Measurements from ENCODE around the gene CCL20. TPM values are rescaled to one million over a fixed set of nuclear protein-coding genes. Genes with fewer than 3 reads are reported as not detected.

The CCL20 gene
- total and polyA plus RNA-seq, 2 of the 13 experiments (the other 11 are each of a cell fraction or from before 2014, with no cell fraction given) = 223 to 903 TPM

DNA sequence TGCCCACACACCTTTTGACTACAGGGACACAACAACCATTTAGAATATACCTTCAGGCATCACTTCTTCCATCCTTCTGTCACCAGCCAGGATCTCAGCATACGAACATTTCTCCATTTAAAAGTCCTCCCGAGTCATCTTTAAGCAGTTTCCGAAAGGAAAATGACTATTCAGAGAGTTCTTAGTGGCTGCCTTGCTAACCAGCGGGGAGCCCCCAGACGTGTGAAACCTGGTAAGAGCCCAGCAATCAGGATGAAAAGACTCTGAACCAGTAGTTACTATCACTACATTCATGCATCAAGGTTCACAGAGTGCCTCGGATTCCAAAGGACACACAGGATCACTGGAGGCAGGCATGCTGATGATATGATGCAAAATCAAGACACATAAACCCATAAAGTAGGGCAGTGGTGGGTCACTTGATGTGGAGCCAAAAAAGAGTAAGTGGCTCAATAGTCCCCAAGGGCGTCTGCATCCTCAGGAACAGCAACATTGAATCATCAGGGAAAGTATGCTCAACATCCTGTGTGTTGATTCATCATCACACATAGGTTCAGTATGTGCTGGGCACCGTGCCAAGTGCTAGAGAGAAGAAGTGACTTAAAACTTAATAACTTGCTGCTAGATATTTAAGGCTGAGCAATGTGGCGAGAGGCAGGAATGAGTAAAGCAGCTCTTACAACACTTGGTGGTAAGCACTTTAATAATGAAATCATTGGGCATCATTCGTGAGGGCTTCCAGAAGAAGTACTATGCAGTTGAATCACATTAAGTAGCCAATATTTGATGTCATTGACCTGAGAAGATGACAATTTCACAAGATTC, 4.4 kb downstream of the CCL20 start (continued):
- TF ChIP-seq ZNF644 (CRISPR knock-in tag; IDR thresholded peaks at IDR 0.05; ENCODE audit: low read depth) = no peak
- TF ChIP-seq HOXA7 (CRISPR knock-in tag; IDR thresholded peaks at IDR 0.05) = no peak
- 0 out of 2 replicates have a peak, but pooled peaks have one; percentile 15 for TF ChIP-seq ZNF510 (CRISPR knock-in tag; IDR thresholded peaks at IDR 0.05; ENCODE audit: low read depth)
- no peak for TF ChIP-seq CBX1 (IDR thresholded peaks at IDR 0.05; ENCODE audit: low read depth)
- TF ChIP-seq, protein P1, sequence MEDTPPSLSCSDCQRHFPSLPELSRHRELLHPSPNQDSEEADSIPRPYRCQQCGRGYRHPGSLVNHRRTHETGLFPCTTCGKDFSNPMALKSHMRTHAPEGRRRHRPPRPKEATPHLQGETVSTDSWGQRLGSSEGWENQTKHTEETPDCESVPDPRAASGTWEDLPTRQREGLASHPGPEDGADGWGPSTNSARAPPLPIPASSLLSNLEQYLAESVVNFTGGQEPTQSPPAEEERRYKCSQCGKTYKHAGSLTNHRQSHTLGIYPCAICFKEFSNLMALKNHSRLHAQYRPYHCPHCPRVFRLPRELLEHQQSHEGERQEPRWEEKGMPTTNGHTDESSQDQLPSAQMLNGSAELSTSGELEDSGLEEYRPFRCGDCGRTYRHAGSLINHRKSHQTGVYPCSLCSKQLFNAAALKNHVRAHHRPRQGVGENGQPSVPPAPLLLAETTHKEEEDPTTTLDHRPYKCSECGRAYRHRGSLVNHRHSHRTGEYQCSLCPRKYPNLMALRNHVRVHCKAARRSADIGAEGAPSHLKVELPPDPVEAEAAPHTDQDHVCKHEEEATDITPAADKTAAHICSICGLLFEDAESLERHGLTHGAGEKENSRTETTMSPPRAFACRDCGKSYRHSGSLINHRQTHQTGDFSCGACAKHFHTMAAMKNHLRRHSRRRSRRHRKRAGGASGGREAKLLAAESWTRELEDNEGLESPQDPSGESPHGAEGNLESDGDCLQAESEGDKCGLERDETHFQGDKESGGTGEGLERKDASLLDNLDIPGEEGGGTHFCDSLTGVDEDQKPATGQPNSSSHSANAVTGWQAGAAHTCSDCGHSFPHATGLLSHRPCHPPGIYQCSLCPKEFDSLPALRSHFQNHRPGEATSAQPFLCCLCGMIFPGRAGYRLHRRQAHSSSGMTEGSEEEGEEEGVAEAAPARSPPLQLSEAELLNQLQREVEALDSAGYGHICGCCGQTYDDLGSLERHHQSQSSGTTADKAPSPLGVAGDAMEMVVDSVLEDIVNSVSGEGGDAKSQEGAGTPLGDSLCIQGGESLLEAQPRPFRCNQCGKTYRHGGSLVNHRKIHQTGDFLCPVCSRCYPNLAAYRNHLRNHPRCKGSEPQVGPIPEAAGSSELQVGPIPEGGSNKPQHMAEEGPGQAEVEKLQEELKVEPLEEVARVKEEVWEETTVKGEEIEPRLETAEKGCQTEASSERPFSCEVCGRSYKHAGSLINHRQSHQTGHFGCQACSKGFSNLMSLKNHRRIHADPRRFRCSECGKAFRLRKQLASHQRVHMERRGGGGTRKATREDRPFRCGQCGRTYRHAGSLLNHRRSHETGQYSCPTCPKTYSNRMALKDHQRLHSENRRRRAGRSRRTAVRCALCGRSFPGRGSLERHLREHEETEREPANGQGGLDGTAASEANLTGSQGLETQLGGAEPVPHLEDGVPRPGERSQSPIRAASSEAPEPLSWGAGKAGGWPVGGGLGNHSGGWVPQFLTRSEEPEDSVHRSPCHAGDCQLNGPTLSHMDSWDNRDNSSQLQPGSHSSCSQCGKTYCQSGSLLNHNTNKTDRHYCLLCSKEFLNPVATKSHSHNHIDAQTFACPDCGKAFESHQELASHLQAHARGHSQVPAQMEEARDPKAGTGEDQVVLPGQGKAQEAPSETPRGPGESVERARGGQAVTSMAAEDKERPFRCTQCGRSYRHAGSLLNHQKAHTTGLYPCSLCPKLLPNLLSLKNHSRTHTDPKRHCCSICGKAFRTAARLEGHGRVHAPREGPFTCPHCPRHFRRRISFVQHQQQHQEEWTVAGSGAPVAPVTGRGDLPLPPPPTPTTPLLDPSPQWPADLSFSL (CRISPR knock-in tag; IDR thresholded peaks at IDR 0.05) = no peak; the same call in 1 of the 2 replicates
- TF ChIP-seq AGO1 (IDR thresholded peaks at IDR 0.05; ENCODE audit: low read depth, low read length, poor library complexity, severe bottlenecking) = no peak
- TF ChIP-seq TP53 (CRISPR knock-in tag; conservative IDR thresholded peaks at IDR 0.05) = no peak
- TF ChIP-seq, protein P2, sequence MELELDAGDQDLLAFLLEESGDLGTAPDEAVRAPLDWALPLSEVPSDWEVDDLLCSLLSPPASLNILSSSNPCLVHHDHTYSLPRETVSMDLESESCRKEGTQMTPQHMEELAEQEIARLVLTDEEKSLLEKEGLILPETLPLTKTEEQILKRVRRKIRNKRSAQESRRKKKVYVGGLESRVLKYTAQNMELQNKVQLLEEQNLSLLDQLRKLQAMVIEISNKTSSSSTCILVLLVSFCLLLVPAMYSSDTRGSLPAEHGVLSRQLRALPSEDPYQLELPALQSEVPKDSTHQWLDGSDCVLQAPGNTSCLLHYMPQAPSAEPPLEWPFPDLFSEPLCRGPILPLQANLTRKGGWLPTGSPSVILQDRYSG (CRISPR knock-in tag; IDR thresholded peaks at IDR 0.05) = no peak
- TF ChIP-seq, protein P3, sequence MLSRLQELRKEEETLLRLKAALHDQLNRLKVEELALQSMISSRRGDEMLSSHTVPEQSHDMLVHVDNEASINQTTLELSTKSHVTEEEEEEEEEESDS (CRISPR knock-in tag; IDR thresholded peaks at IDR 0.05; ENCODE audit: borderline replicate concordance) = 0 out of 2 replicates have a peak, but pooled peaks have one; percentile 83
- no peak for TF ChIP-seq SATB2 (CRISPR knock-in tag; IDR thresholded peaks at IDR 0.05)
- TF ChIP-seq TGIF2 (CRISPR knock-in tag; IDR thresholded peaks at IDR 0.05) = no peak; the same call in 1 of the 2 replicates
- no peak for TF ChIP-seq CREB1 (IDR thresholded peaks at IDR 0.05)
- peak; percentile 39; the same call in 1 of the 2 replicates for TF ChIP-seq CREB1 (CRISPR knock-in tag; IDR thresholded peaks at IDR 0.05)
- TF ChIP-seq SRSF9 (IDR thresholded peaks at IDR 0.05; ENCODE audit: borderline replicate concordance, insufficient read depth, low read depth, low read length, poor library complexity, severe bottlenecking) = no peak
- TF ChIP-seq SNAPC2 (CRISPR knock-in tag; IDR thresholded peaks at IDR 0.05) = no peak; the same call in 1 of the 2 replicates
- TF ChIP-seq, protein P4, sequence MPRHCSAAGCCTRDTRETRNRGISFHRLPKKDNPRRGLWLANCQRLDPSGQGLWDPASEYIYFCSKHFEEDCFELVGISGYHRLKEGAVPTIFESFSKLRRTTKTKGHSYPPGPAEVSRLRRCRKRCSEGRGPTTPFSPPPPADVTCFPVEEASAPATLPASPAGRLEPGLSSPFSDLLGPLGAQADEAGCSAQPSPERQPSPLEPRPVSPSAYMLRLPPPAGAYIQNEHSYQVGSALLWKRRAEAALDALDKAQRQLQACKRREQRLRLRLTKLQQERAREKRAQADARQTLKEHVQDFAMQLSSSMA (CRISPR knock-in tag; IDR thresholded peaks at IDR 0.05) = no peak
- no peak for TF ChIP-seq FOXA1 (IDR thresholded peaks at IDR 0.05)
- TF ChIP-seq FOXA1 (CRISPR knock-in tag; IDR thresholded peaks at IDR 0.05) = peak; percentile 42; the same call in 1 of the 2 replicates
- TF ChIP-seq MIER2 (CRISPR knock-in tag; IDR thresholded peaks at IDR 0.05) = no peak
- TF ChIP-seq SKI (IDR thresholded peaks at IDR 0.05; ENCODE audit: partially characterized antibody) = no peak
- TF ChIP-seq SMAD3 (CRISPR knock-in tag; IDR thresholded peaks at IDR 0.05) = no peak
- no peak for TF ChIP-seq SRF (IDR thresholded peaks at IDR 0.05; ENCODE audit: low read depth, low read length)
- peak; percentile 99 for TF ChIP-seq RBM22 (optimal IDR thresholded peaks at IDR 0.05; ENCODE audit: low read length)
